Uterine smooth muscle cell (primary cell): ENCODE results near the gene SH3GLB1. TPM values are rescaled to one million over a fixed set of nuclear protein-coding genes. Genes with fewer than 3 reads are reported as not detected.

Source experiments
- total RNA-seq: library from RNA; depleted of rRNA; stranded (reverse); fragments of >200 nt; gene quantifications from 2 replicates; pipeline ENCODE4 v1.2.3, GENCODE V29; 2014

Gene SH3GLB1
- 33.6 and 41.7 TPM in 2 replicates for total RNA-seq

GRCh38 chr1:86704458-86704971, at the start of gene SH3GLB1:
SH3GLB1 (plus strand) TSS chr1:86704576; CDS start chr1:86704900, 324 bp downstream.

Other genes with a start within 250 kb of the SH3GLB1 start
- gene CLCA1, start 235.6 kb upstream of the SH3GLB1 start, total RNA-seq = under 0.01 TPM in 1 of 2 replicates, not detected in the other
- gene CLCA4, start 157.5 kb upstream of the SH3GLB1 start, total RNA-seq = not detected in 2 replicates
- 181 and 184 TPM in 2 replicates for gene SELENOF, start 209.6 kb downstream of the SH3GLB1 start, total RNA-seq
- gene HS2ST1, start 210.1 kb downstream of the SH3GLB1 start, total RNA-seq = 29.2 and 35.7 TPM in 2 replicates